Osteocyte (in vitro differentiated cells): Measurements from ENCODE around the gene ZBTB48. TPM values are rescaled to one million over a fixed set of nuclear protein-coding genes. Genes with fewer than 3 reads are reported as not detected.
A peak's percentile ranks its signal among the peaks of the same experiment; 100 is the strongest.

Experiments used
- DNase-seq: peaks from one replicate; pipeline ENCODE4 v3.0.0; 2021; ENCODE audit warnings: mixed read lengths; ENCODE audit not compliant: unreplicated experiment; ENCODE audit errors: extremely low spot score
- H3K27ac Mint-ChIP-seq: one replicate; pipeline ENCODE4 v1.8.0; 2021; ENCODE audit warnings: mild to moderate bottlenecking, mixed read lengths; ENCODE audit not compliant: unreplicated experiment
- H3K27me3 Mint-ChIP-seq: one replicate; pipeline ENCODE4 v1.8.0; 2021; ENCODE audit warnings: mixed read lengths; ENCODE audit not compliant: unreplicated experiment
- H3K36me3 Mint-ChIP-seq: one replicate; pipeline ENCODE4 v1.8.0; 2021; ENCODE audit warnings: mixed read lengths; ENCODE audit not compliant: unreplicated experiment
- H3K4me1 Mint-ChIP-seq: one replicate; pipeline ENCODE4 v1.8.0; 2021; ENCODE audit warnings: mixed read lengths; ENCODE audit not compliant: unreplicated experiment
- H3K4me3 Mint-ChIP-seq: one replicate; pipeline ENCODE4 v1.8.0; 2021; ENCODE audit warnings: mild to moderate bottlenecking, moderate library complexity, mixed read lengths; ENCODE audit not compliant: unreplicated experiment
- H3K9me3 Mint-ChIP-seq: one replicate; pipeline ENCODE4 v1.8.0; 2021; ENCODE audit warnings: mixed read lengths; ENCODE audit not compliant: unreplicated experiment
- CTCF ChIP-seq: fragments of 200-600 bp; sonication (generic); IDR thresholded peaks from 2 replicates; pipeline ENCODE4 v1.5.0; 2021; ENCODE audit warnings: antibody characterized with exemption, mild to moderate bottlenecking, moderate library complexity
- total RNA-seq: library from RNA; stranded (reverse); gene quantifications from 2 replicates; pipeline ENCODE4 v1.2.1, GENCODE V29; 2021

The ZBTB48 gene
- total RNA-seq, 1 donor from 2014 or later, result 28.8 TPM

DNA sequence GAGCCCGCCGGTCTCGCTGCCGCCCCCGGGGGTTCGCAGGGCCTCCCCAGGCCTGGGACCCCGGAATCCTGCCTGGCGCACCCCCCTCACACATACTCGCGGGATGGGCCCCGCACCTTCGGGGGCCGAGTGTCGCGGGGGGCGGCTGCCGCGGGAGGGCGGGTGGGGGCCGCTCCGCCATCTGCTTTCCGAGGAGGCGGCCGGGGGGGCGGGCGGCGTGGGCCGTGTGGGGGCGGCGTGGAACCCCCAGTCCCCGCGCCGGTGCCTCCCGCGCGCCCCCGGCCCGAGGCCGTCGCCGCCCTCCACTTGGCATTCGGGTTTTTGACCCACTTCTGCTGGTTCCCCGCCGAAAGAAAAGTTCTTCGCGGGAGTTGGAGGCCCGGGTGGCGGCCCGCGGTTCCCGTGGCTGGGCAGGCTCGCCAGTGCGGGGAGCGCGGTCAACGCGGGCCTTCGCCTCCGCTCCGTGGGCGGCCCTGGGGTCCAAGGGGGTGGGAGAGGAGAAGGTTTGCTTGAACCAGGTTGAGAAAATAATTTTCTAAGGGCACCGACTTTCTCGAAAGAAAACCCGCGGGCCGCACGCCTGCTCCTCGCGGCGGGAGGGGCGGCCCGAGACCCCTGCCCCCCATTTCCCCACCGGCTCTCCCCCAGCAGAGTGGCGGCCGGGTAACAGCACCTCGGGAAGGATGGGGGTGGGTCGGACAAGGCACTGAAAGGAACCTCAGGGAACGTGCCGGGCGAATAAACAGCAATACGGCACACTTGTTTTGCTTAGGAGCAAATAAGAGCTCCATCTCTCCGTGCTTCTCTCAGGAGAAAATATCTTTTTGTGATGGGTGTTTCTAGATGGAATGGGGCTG is 35.4 kb downstream of the ZBTB48 start:
- peak overlapping the region; percentile 80 for H3K27ac Mint-ChIP-seq
- H3K4me3 Mint-ChIP-seq, result peak overlapping the region; percentile 76
- H3K9me3 Mint-ChIP-seq, result no peaks in the 10 kb centered on the region
- no peaks in the 10 kb centered on the region for H3K27me3 Mint-ChIP-seq
- peaks cover 11% of the 10 kb centered on the region for H3K36me3 Mint-ChIP-seq
- no peak for DNase-seq
- peaks cover 32% of the 10 kb centered on the region for H3K4me1 Mint-ChIP-seq
- TF ChIP-seq CTCF, result no peak

GRCh38 chr1:6619045-6619444 is 39.3 kb downstream of the ZBTB48 start:
- Mint-ChIP-seq H3K36me3 (peaks cover 23% of the 10 kb centered on the region), H3K27ac (no peak overlapping the region), H3K9me3 (no peaks in the 10 kb centered on the region), H3K4me3 (no peak overlapping the region), H3K4me1 (peaks cover 12% of the 10 kb centered on the region), H3K27me3 (no peaks in the 10 kb centered on the region)
- DNase-seq, result no peak
- no peak for TF ChIP-seq CTCF

GRCh38 chr1:6621429-6622391 is 41.9 kb downstream of the ZBTB48 start:
- Mint-ChIP-seq H3K27ac (no peak overlapping the region), H3K27me3 (no peaks in the 10 kb centered on the region), H3K36me3 (peaks cover 23% of the 10 kb centered on the region), H3K4me3 (no peak overlapping the region), H3K4me1 (peaks cover 15% of the 10 kb centered on the region), H3K9me3 (no peaks in the 10 kb centered on the region)
- DNase-seq, result no peak
- no peak for TF ChIP-seq CTCF

DNA sequence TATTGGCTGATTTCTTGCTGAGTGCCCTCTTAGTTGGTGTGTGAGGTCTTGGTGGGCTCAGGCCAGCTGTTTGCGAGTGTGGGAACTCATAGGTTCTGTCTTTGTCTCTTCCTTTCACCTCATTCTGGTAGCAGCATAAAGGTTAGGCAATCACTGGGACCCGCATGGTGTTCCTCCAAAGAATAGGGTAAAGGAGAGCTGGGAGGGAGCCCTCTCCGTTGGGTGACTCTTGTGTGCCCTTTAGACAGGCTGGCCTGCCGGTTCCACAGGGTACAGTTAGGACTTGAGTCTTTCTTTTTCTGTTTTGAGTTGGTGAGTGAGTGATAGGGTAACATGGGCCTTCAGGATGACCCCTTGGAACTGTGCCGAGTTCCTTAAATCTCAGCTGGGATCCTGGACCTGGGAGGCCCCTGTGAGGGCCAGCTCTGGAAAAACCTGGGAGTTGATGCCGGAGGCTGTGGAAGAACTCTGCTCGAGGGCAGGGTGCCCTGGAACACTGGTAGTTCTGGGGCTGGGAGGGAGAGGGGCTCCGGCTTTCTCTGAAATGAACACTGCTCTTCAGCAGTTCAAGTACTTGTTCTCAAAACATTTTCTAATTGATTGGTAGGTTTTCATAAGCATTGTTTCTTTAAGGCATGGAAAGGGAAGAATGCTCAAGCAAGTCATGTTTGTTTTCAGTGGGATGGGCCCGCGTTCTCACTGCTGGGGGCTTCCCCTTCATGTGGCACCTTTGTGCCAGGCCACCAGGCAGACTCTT is 42.8 kb downstream of the ZBTB48 start:
- peaks cover 16% of the 10 kb centered on the region for H3K4me1 Mint-ChIP-seq
- H3K27me3 Mint-ChIP-seq, result no peaks in the 10 kb centered on the region
- H3K27ac Mint-ChIP-seq, result no peak overlapping the region
- no peaks in the 10 kb centered on the region for H3K9me3 Mint-ChIP-seq
- no peak overlapping the region for H3K4me3 Mint-ChIP-seq
- TF ChIP-seq CTCF, result no peak
- H3K36me3 Mint-ChIP-seq, result peaks cover 28% of the 10 kb centered on the region
- DNase-seq, result no peak
